ENCODE results near the gene SSR3.

DNA sequence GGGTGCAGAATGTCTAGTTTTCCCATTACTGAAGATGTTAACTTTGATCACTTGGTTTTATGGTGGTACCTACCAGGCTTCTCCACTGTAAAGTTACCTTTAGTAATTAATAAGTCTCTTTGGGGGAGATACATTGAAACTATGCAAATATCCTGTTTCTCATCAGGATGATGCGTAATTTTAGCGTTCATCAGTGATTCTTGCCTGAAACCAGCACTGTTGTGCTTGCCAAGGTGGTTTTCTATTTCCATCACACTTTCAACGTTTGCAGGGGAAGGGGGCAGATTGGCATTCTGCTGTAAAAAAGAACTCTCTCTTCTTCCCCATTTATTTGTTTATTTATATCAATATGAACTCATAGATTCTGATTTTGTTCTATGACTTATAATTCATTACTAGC lies 61.0 kb downstream of the SSR3 start:
- TF ChIP-seq CTCF (conservative IDR thresholded peaks at IDR 0.05; ENCODE audit: low read length) (no peak), EZH2phosphoT487 (IDR thresholded peaks at IDR 0.05; ENCODE audit: borderline replicate concordance) (no peak)
